MCF 10A (cell line): Measurements from ENCODE around the gene BRMS1L. TPM values are rescaled to one million over a fixed set of nuclear protein-coding genes. Genes with fewer than 3 reads are reported as not detected.

ENCODE experiments used
- BruUV-seq: library from RNA; stranded (reverse); fragments of 400-500 nt; replicated peaks from 2 replicates; lab custom pipeline; 2021; lab: Mats Ljungman, UMichigan
- CTCF ChIA-PET: fragments of 300-600 bp; sonication (Branson Sonifier 250); formaldehyde crosslinking; extraction: SDS; loops from one replicate; lab custom pipeline; 2021; ENCODE audit warnings: antibody characterized with exemption, inconsistent platforms; lab: Yijun Ruan, JAX
- POLR2A ChIA-PET: fragments of 300-600, 350-650 bp; sonication (Branson Sonifier 250); formaldehyde crosslinking; extraction: SDS; loops from one replicate; lab custom pipeline; 2020; ENCODE audit warnings: antibody characterized with exemption, inconsistent platforms; lab: Yijun Ruan, JAX
- DNase-seq: peaks from one replicate; pipeline ENCODE4 v3.0.0-alpha.2; 2018; ENCODE audit not compliant: unreplicated experiment
- H3K27ac Mint-ChIP-seq: one replicate; pipeline ENCODE4 v1.8.0; 2022; ENCODE audit warnings: mild to moderate bottlenecking, low read depth, mixed read lengths; ENCODE audit not compliant: unreplicated experiment
- H3K27me3 Mint-ChIP-seq: one replicate; pipeline ENCODE4 v1.8.0; 2022; ENCODE audit warnings: mixed read lengths; ENCODE audit not compliant: insufficient read depth, unreplicated experiment
- H3K36me3 Mint-ChIP-seq: one replicate; pipeline ENCODE4 v1.8.0; 2022; ENCODE audit warnings: mild to moderate bottlenecking, moderate library complexity, mixed read lengths; ENCODE audit not compliant: insufficient read depth, unreplicated experiment
- H3K4me1 Mint-ChIP-seq: one replicate; pipeline ENCODE4 v1.8.0; 2022; ENCODE audit warnings: mixed read lengths; ENCODE audit not compliant: insufficient read depth, unreplicated experiment
- H3K4me3 Mint-ChIP-seq: one replicate; pipeline ENCODE4 v1.8.0; 2022; ENCODE audit warnings: mild to moderate bottlenecking, moderate library complexity, mixed read lengths; ENCODE audit not compliant: unreplicated experiment
- H3K9me3 Mint-ChIP-seq: one replicate; pipeline ENCODE4 v1.8.0; 2022; ENCODE audit warnings: mixed read lengths; ENCODE audit not compliant: unreplicated experiment
- CTCF ChIP-seq: fragments of 200-600 bp; IDR thresholded peaks from one replicate; pipeline ENCODE4 v1.8.0; 2022; ENCODE audit warnings: antibody characterized with exemption, mild to moderate bottlenecking; ENCODE audit not compliant: unreplicated experiment
- intact Hi-C: fragments of 100-400 bp; cut with micrococcal nuclease; formaldehyde crosslinking; loops from 2 replicates; pipeline ENCODE4 v1.14.1; 2022
- total RNA-seq: library from RNA; stranded (reverse); gene quantifications from 2 replicates; pipeline ENCODE4 v1.2.3, GENCODE V29; 2022

BRMS1L gene
- total RNA-seq, 1 experiment from 2014 or later: 10.8 TPM

- Mint-ChIP-seq H3K9me3 (no peaks in the 10 kb centered on the region), H3K4me3 (no peak overlapping the region), H3K36me3 (peaks cover 6% of the 10 kb centered on the region), H3K27me3 (no peaks in the 10 kb centered on the region), H3K4me1 (peaks cover 31% of the 10 kb centered on the region), H3K27ac (peak overlapping the region; percentile 80)
- DNase-seq: peak; percentile 27
- no TSS peak for BruUV-seq
- TF ChIP-seq CTCF: peak; percentile 50
- ChIA-PET POLR2A (interaction anchor here (1.3 to 2.6 kb wide), 2 partner anchors 190 to 193 kb away, joined by 3 to 9 read pairs; no protein-coding TSS in a partner anchor), CTCF (interaction anchor here (0.5 to 8.2 kb wide), 13 partner anchors 29 to 726 kb away, joined by 3 to 180 read pairs (median 4); no protein-coding TSS in a partner anchor)
- intact Hi-C loops: loop anchor here (1.0 to 10.0 kb wide), 6 partner anchors 52 to 1271 kb away; partner anchors contain the start of gene BRMS1L
These were observed 53.6 kb downstream of the BRMS1L start for GRCh38 chr14:35879654-35880249.

GRCh38 chr14:35881280-35881679, 55.1 kb downstream of the BRMS1L start:
- BruUV-seq: no TSS peak
- Mint-ChIP-seq H3K9me3 (no peaks in the 10 kb centered on the region), H3K27ac (no peak overlapping the region), H3K36me3 (no peaks in the 10 kb centered on the region), H3K27me3 (no peaks in the 10 kb centered on the region), H3K4me3 (no peak overlapping the region), H3K4me1 (peaks cover 31% of the 10 kb centered on the region)
- no peak for DNase-seq
- ChIA-PET CTCF (interaction anchor here (0.5 to 8.2 kb wide), 14 partner anchors 9 to 1002 kb away, joined by 3 to 180 read pairs (median 4); no protein-coding TSS in a partner anchor), POLR2A (interaction anchor here (0.6 to 2.6 kb wide), 3 partner anchors 9 to 1353 kb away, joined by 3 to 9 read pairs (median 3); no protein-coding TSS in a partner anchor)
- TF ChIP-seq CTCF: no peak
- intact Hi-C loops: no loop called here

- peaks cover 14% of the 10 kb centered on the region for H3K4me1 Mint-ChIP-seq
- peak; percentile 41 for DNase-seq
- no TSS peak for BruUV-seq
- ChIA-PET POLR2A (interaction anchor here (1.9 kb wide), 1 partner anchor 186 kb away, joined by 6 read pairs; no protein-coding TSS in a partner anchor), CTCF (interaction anchor here (0.5 to 8.2 kb wide), 34 partner anchors 9 to 1268 kb away, joined by 3 to 180 read pairs (median 4); no protein-coding TSS in a partner anchor)
- H3K36me3 Mint-ChIP-seq: no peaks in the 10 kb centered on the region
- peak; percentile 66 for TF ChIP-seq CTCF
- peaks cover 7% of the 10 kb centered on the region for H3K9me3 Mint-ChIP-seq
- H3K27me3 Mint-ChIP-seq: no peaks in the 10 kb centered on the region
- no peak overlapping the region for H3K4me3 Mint-ChIP-seq
- intact Hi-C loops: loop anchor here (1.0 to 2.0 kb wide), 3 partner anchors 186 to 722 kb away; no protein-coding TSS in a partner anchor
- no peak overlapping the region for H3K27ac Mint-ChIP-seq
These were observed 57.6 kb downstream of the BRMS1L start for GRCh38 chr14:35883677-35884293.

DNA sequence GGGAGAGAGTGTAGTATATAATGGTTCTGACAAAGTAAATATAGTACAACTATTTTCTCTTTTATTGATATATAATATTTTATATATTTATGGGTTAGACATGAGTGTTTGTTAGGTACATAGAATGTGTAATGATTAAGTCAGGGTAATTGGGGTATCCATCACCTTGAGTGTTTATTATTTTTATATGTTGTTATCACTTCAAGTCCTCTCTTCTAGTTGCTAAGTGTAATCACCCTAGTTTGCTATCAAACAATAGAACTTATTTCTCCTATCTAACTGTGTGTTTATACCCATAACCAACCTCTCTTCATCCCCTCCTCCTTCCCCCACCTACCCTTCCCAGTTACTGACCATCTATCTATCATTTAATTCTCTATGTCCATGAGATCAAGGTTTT, 64.2 kb downstream of the BRMS1L start:
- peaks cover 15% of the 10 kb centered on the region for H3K9me3 Mint-ChIP-seq
- no peak for DNase-seq
- no peak for TF ChIP-seq CTCF
- ChIA-PET POLR2A (interaction anchor here (0.6 kb wide), 1 partner anchor 9 kb away, joined by 3 read pairs; no protein-coding TSS in a partner anchor), CTCF (interaction anchor here (0.6 kb wide), 4 partner anchors 9 to 180 kb away, joined by 3 to 5 read pairs (median 3); no protein-coding TSS in a partner anchor)
- H3K4me3 Mint-ChIP-seq: no peak overlapping the region
- H3K27ac Mint-ChIP-seq: no peak overlapping the region
- H3K27me3 Mint-ChIP-seq: no peaks in the 10 kb centered on the region
- no TSS peak for BruUV-seq
- intact Hi-C loops: no loop called here
- peaks cover 5% of the 10 kb centered on the region for H3K4me1 Mint-ChIP-seq
- H3K36me3 Mint-ChIP-seq: no peaks in the 10 kb centered on the region
